Heart left ventricle (tissue), 13 donors: ENCODE results near the gene SLC22A6.

ENCODE experiments used
- POLR2A ChIP-seq, 2 donors: fragments of 450-650 bp; IDR thresholded peaks; one replicate each; pipeline ENCODE4 v1.6.1; 2017; ENCODE audit warnings: antibody characterized with exemption in 2 of 2, mild to moderate bottlenecking in 2 of 2, moderate library complexity in 2 of 2
- TF ChIP-seq, protein P1 (sequence below), 12 donors: fragments of 200-600 bp; sonication (generic) in 4 of 12; IDR thresholded peaks; one replicate each; pipeline versions ENCODE4 v1.5.0 to v1.8.0; 2018 to 2022; ENCODE audit warnings: antibody characterized with exemption in 12 of 12, mild to moderate bottlenecking in 5 of 12
- donor health status: ischemic (EF 13 %, LVEDD 7.1; RV severe dilation, severe dysfunction).
- donor health status: DM: no; HTN: yes; CAD: no.
- donor health status: DM: no; HTN: no; CAD: no.
- donor health status: ischemic (EF 25% LVEDD 6.9; RV normal size, moderate dysfunction).
- donor health status: ischemic (EF 25% LVEDD 5.7; RV mildly dilated, moderate dysfunction).
- donor health status: ischemic (EF 35%, LVEDD 5.7; RV mildly dilated, moderate dysfunction).
- donor health status: nonischemic (EF 11% LVEDD 7.7; RV severe dilation, severe dysfunction).
- donor health status: DM: yes; HTN: yes; CAD: no.
- donor health status: PGD.
- donor health status: ischemic (EF 29% LVEDD 5.4; RV normal size, mild dysfunction).
- donor health status: nonischemic (EF 23%, LVEDD 6.1; RV moderate dilation, normal function).

DNA sequence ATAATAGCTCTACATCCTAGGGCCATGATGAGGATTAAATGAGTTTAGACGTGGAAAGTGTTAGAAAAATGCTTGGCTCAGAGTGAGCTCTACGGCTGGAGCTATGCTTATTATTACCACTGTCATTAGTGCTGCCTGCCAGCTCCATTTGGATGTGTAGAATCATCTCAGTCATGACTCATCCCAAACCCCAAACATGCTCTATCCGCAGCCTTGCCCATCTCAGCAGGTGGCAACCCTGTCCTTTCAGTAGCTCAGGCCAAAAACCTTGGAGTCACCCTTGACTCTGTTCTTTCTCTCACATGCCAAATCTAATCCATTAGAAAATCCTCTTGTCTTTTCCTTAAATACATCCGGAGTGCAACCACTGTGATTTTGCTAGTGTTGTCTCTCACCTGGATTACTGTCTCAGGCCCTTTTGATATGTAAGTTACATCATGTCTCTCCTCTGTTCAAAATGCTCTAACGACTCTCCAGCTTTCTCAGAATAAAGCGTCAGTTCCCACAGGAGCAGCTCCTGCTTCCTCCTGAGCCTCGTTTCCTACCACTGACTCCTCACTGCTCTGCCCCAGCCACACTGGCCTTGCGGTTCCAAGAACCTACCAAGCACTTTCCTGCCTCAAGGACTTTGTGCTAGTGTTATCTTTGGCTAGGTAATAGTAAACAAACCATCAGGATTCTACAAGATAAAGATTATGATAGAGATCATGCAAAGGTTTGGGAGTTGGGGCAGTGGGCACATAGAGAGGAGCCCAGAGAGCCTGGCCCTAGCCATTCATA lies 53.1 kb downstream of the SLC22A6 start:
- TF ChIP-seq, protein P1, sequence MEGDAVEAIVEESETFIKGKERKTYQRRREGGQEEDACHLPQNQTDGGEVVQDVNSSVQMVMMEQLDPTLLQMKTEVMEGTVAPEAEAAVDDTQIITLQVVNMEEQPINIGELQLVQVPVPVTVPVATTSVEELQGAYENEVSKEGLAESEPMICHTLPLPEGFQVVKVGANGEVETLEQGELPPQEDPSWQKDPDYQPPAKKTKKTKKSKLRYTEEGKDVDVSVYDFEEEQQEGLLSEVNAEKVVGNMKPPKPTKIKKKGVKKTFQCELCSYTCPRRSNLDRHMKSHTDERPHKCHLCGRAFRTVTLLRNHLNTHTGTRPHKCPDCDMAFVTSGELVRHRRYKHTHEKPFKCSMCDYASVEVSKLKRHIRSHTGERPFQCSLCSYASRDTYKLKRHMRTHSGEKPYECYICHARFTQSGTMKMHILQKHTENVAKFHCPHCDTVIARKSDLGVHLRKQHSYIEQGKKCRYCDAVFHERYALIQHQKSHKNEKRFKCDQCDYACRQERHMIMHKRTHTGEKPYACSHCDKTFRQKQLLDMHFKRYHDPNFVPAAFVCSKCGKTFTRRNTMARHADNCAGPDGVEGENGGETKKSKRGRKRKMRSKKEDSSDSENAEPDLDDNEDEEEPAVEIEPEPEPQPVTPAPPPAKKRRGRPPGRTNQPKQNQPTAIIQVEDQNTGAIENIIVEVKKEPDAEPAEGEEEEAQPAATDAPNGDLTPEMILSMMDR (IDR thresholded peaks at IDR 0.05), result no peak
- no peak for TF ChIP-seq POLR2A (IDR thresholded peaks at IDR 0.05)
